KMS-11 (cell line): Measurements from ENCODE around the gene GLP1R.
A peak's percentile ranks its signal among the peaks of the same experiment; 100 is the strongest.

Source experiments
- H2AFZ ChIP-seq: fragments of 200-600 bp; sonication (generic); 2 replicates; pipeline ENCODE4 v1.6.1; 2016; ENCODE audit warnings: antibody characterized with exemption, mixed run types, low read depth
- H3K27ac ChIP-seq: fragments of 200-600 bp; sonication (generic); 2 replicates; pipeline ENCODE4 v1.6.1; 2016; ENCODE audit warnings: mild to moderate bottlenecking, mixed run types
- H3K27me3 ChIP-seq: fragments of 200-600 bp; sonication (generic); 2 replicates; pipeline ENCODE4 v1.6.1; 2017; ENCODE audit warnings: mild to moderate bottlenecking, low read depth, mixed run types, moderate library complexity; ENCODE audit not compliant: insufficient read depth
- H3K36me3 ChIP-seq: fragments of 200-600 bp; sonication (generic); 2 replicates; pipeline ENCODE4 v1.6.1; 2017; ENCODE audit warnings: mild to moderate bottlenecking, mixed run types; ENCODE audit not compliant: insufficient read depth
- H3K4me1 ChIP-seq: fragments of 200-600 bp; sonication (generic); 2 replicates; pipeline ENCODE4 v1.6.1; 2016; ENCODE audit warnings: mild to moderate bottlenecking, low read depth, mixed run types; ENCODE audit not compliant: poor library complexity, severe bottlenecking
- H3K4me2 ChIP-seq: fragments of 200-600 bp; sonication (generic); 2 replicates; pipeline ENCODE4 v1.7.0; 2016; ENCODE audit warnings: mild to moderate bottlenecking, mixed run types
- H3K4me3 ChIP-seq: fragments of 200-600 bp; sonication (generic); IDR thresholded peaks from 2 replicates; pipeline ENCODE4 v1.6.1; 2017; ENCODE audit warnings: low read depth, low read length, mixed read lengths; ENCODE audit not compliant: insufficient read depth
- H3K79me2 ChIP-seq: fragments of 200-600 bp; sonication (generic); 2 replicates; pipeline ENCODE4 v1.6.1; 2016; ENCODE audit warnings: low read depth, mixed run types; ENCODE audit not compliant: insufficient read depth
- H3K9ac ChIP-seq: fragments of 200-600 bp; sonication (generic); 2 replicates; pipeline ENCODE4 v1.6.1; 2016; ENCODE audit warnings: mild to moderate bottlenecking, mixed run types
- H4K20me1 ChIP-seq: fragments of 200-600 bp; sonication (generic); 2 replicates; pipeline ENCODE4 v1.6.1; 2016; ENCODE audit warnings: mild to moderate bottlenecking, mixed run types; ENCODE audit not compliant: insufficient read depth
- CTCF ChIP-seq: fragments of 200-600 bp; sonication (generic); conservative IDR thresholded peaks from 2 replicates; pipeline ENCODE4 v1.6.1; 2017; ENCODE audit warnings: low read depth, mild to moderate bottlenecking, antibody characterized with exemption, low read length, moderate library complexity, mixed read lengths

Gene GLP1R

GRCh38 chr6:39021041-39021440, 27.5 kb upstream of the GLP1R start:
- no peak overlapping the region for H3K4me2 ChIP-seq

DNA sequence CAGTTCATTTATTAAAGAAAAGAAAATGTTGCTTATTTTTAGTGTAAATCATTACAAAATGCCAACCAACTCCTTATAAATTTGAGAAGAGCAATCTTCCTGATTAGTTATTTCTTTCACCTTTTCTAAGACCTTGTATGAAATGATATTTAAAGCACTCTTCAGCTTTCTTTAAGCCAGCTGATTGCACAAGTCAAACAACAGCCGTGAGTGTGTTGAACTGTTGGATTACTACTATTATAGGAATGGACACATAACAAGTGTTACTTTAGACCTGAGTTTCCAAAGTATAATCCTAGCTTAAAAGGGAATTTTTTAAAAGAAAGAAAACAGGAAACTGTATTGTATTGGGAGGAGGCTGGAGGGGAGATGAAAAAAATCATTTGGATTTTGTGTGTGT, 26.8 kb upstream of the GLP1R start:
- Histone ChIP-seq H3K4me2 (no peak overlapping the region), H3K27ac (no peak overlapping the region), H4K20me1 (no peaks in the 10 kb centered on the region), H2AFZ (no peak overlapping the region), H3K79me2 (no peaks in the 10 kb centered on the region), H3K4me3 (no peak overlapping the region), H3K36me3 (no peaks in the 10 kb centered on the region), H3K9ac (no peak overlapping the region), H3K27me3 (no peaks in the 10 kb centered on the region), H3K4me1 (no peaks in the 10 kb centered on the region)
- TF ChIP-seq CTCF: no peak

More at GRCh38 chr6:39021041-39021440, 27.5 kb upstream of the GLP1R start:
- Histone ChIP-seq H4K20me1 (no peaks in the 10 kb centered on the region), H3K79me2 (no peaks in the 10 kb centered on the region), H3K4me1 (no peaks in the 10 kb centered on the region), H3K27ac (no peak overlapping the region), H3K4me3 (no peak overlapping the region), H3K9ac (no peak overlapping the region), H2AFZ (no peak overlapping the region), H3K27me3 (no peaks in the 10 kb centered on the region), H3K36me3 (no peaks in the 10 kb centered on the region)
- TF ChIP-seq CTCF: no peak

GRCh38 chr6:39026175-39026574, 22.4 kb upstream of the GLP1R start:
- H4K20me1 ChIP-seq: no peaks in the 10 kb centered on the region
- H2AFZ ChIP-seq: no peak overlapping the region
- no peaks in the 10 kb centered on the region for H3K36me3 ChIP-seq
- H3K4me1 ChIP-seq: no peaks in the 10 kb centered on the region
- TF ChIP-seq CTCF: no peak
- no peaks in the 10 kb centered on the region for H3K79me2 ChIP-seq
- H3K27ac ChIP-seq: no peak overlapping the region
- no peak overlapping the region for H3K4me3 ChIP-seq
- no peak overlapping the region for H3K4me2 ChIP-seq
- H3K27me3 ChIP-seq: no peaks in the 10 kb centered on the region
- no peak overlapping the region for H3K9ac ChIP-seq

GRCh38 chr6:39029156-39030011, 19.2 kb upstream of the GLP1R start:
- H3K27ac ChIP-seq: no peak overlapping the region

More at GRCh38 chr6:39029156-39030011, 19.2 kb upstream of the GLP1R start:
- Histone ChIP-seq H3K4me2 (no peak overlapping the region), H3K9ac (no peak overlapping the region), H2AFZ (no peak overlapping the region), H3K4me3 (no peak overlapping the region), H3K79me2 (no peaks in the 10 kb centered on the region), H3K36me3 (no peaks in the 10 kb centered on the region), H4K20me1 (no peaks in the 10 kb centered on the region), H3K27me3 (no peaks in the 10 kb centered on the region), H3K4me1 (no peaks in the 10 kb centered on the region)
- peak; percentile 72 for TF ChIP-seq CTCF
